Parathyroid adenoma (tissue), 2 donors: ENCODE measurements around the gene CPT1A.

Source experiments
- H2AFZ ChIP-seq: fragments of 300-600 bp; sonication (generic); one replicate; pipeline ENCODE4 v1.7.0; 2017; ENCODE audit warnings: antibody characterized with exemption, mild to moderate bottlenecking
- H3K27ac ChIP-seq: fragments of 300-600 bp; sonication (generic); one replicate; pipeline ENCODE4 v1.7.0; 2017
- H3K27me3 ChIP-seq: fragments of 300-600 bp; sonication (generic); one replicate; pipeline ENCODE4 v1.7.0; 2017; ENCODE audit warnings: low read length; ENCODE audit not compliant: control insufficient read depth, insufficient read depth
- H3K36me3 ChIP-seq: fragments of 300-600 bp; sonication (generic); one replicate; pipeline ENCODE4 v1.7.0; 2017; ENCODE audit warnings: low read length; ENCODE audit not compliant: control insufficient read depth, insufficient read depth
- H3K4me1 ChIP-seq: fragments of 300-600 bp; sonication (generic); one replicate; pipeline ENCODE4 v1.7.0; 2017; ENCODE audit warnings: control low read depth
- H3K4me2 ChIP-seq: fragments of 300-600 bp; sonication (generic); one replicate; pipeline ENCODE4 v1.7.0; 2017; ENCODE audit warnings: low read length
- H3K4me3 ChIP-seq: fragments of 300-600 bp; sonication (generic); one replicate; pipeline ENCODE4 v1.7.0; 2017; ENCODE audit warnings: low read depth, low read length
- H3K79me2 ChIP-seq: fragments of 300-600 bp; sonication (generic); one replicate; pipeline ENCODE4 v1.7.0; 2017; ENCODE audit warnings: control low read depth
- H3K9ac ChIP-seq: fragments of 300-600 bp; sonication (generic); one replicate; pipeline ENCODE4 v1.7.0; 2017; ENCODE audit warnings: mild to moderate bottlenecking
- H3K9me3 ChIP-seq: fragments of 300-600 bp; sonication (generic); one replicate; pipeline ENCODE4 v1.7.0; 2017; ENCODE audit warnings: low read length; ENCODE audit not compliant: control insufficient read depth
- CTCF ChIP-seq: fragments of 300-600 bp; sonication (generic); IDR thresholded peaks from one replicate; pipeline ENCODE4 v1.7.0; 2017; ENCODE audit warnings: antibody characterized with exemption, mild to moderate bottlenecking
- donor health status: primary hyperparathyroidism.

The CPT1A gene

GRCh38 chr11:68844801-68845200 lies 3.1 kb upstream of the CPT1A start:
- H3K4me3 ChIP-seq = no peak overlapping the region

DNA sequence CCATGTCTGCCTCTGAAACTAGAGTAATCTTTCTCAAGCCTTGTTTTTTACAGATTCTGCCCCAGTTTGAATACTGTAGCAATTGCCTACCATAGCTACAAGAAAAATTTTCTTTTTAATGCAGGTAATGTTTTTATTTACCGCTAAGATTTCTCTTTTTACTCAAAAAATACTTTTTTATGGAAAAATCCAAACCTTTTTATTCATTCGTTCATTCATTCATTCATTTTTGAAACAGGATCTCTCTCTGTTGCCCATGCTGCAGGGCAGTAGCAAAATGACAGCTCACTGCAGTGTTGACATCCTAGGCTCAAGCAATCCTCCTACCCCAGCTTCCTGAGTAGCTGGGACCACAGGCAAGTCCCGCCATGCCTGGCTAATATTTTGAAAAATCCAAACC lies 2.7 kb upstream of the CPT1A start:
- Histone ChIP-seq H3K27me3 (no peaks in the 10 kb centered on the region), H3K4me1 (peaks cover 11% of the 10 kb centered on the region), H3K27ac (peak overlapping the region; percentile 76), H3K9ac (no peak overlapping the region), H3K9me3 (no peaks in the 10 kb centered on the region), H3K79me2 (no peaks in the 10 kb centered on the region), H2AFZ (peak overlapping the region; percentile 90), H3K36me3 (no peaks in the 10 kb centered on the region), H3K4me3 (no peak overlapping the region), H3K4me2 (peak overlapping the region; percentile 53)
- no peak for TF ChIP-seq CTCF

More at GRCh38 chr11:68844801-68845200, 3.1 kb upstream of the CPT1A start:
- no peak overlapping the region for H2AFZ ChIP-seq
- H3K4me1 ChIP-seq = peaks cover 10% of the 10 kb centered on the region
- H3K79me2 ChIP-seq = no peaks in the 10 kb centered on the region
- no peak overlapping the region for H3K27ac ChIP-seq
- no peak for TF ChIP-seq CTCF
- no peaks in the 10 kb centered on the region for H3K36me3 ChIP-seq
- H3K9me3 ChIP-seq = no peaks in the 10 kb centered on the region
- no peak overlapping the region for H3K9ac ChIP-seq
- no peaks in the 10 kb centered on the region for H3K27me3 ChIP-seq
- H3K4me2 ChIP-seq = no peak overlapping the region

GRCh38 chr11:68843703-68844312 lies 2.1 kb upstream of the CPT1A start:
- Histone ChIP-seq H2AFZ (peak overlapping the region; percentile 90), H3K9me3 (no peaks in the 10 kb centered on the region), H3K36me3 (no peaks in the 10 kb centered on the region), H3K4me1 (peaks cover 11% of the 10 kb centered on the region), H3K27me3 (no peaks in the 10 kb centered on the region), H3K4me3 (peak overlapping the region; percentile 31), H3K9ac (no peak overlapping the region), H3K4me2 (peak overlapping the region; percentile 53), H3K79me2 (no peaks in the 10 kb centered on the region), H3K27ac (peak overlapping the region; percentile 76)
- TF ChIP-seq CTCF = peak; percentile 67

DNA sequence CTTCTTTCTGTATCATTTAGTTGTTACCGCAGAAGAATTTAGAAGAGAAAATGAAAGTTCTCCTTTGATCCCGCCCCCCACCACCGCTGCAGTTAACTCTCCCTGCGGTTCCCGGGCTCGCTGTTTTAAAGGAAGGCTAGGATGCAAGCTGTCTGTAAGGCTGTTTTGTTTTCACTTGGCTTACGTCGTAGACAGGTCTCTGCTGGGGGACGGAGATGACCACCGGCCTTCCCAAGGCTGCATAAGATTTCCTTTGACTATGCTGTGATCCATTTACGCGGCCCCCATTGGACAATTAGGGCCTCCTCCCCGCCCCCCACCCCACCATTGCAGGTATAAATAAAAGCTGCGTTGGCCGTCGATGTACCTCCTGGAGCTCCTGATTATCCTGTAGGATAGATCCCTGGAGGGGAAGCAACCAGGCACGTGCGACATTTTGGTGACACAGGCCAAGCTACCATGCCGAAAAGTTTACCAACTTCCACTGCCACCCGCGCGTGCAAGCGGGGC lies 1.4 kb upstream of the CPT1A start:
- H3K9me3 ChIP-seq = no peaks in the 10 kb centered on the region
- H3K4me1 ChIP-seq = peaks cover 15% of the 10 kb centered on the region
- H3K79me2 ChIP-seq = no peaks in the 10 kb centered on the region
- no peak overlapping the region for H3K9ac ChIP-seq
- H2AFZ ChIP-seq = peak overlapping the region; percentile 90
- H3K27ac ChIP-seq = peak overlapping the region; percentile 24
- peak overlapping the region; percentile 31 for H3K4me3 ChIP-seq
- no peak for TF ChIP-seq CTCF
- peak overlapping the region; percentile 53 for H3K4me2 ChIP-seq
- H3K27me3 ChIP-seq = no peaks in the 10 kb centered on the region
- H3K36me3 ChIP-seq = no peaks in the 10 kb centered on the region
